ENCODE measurements around the gene ADAMTS16.

DNA sequence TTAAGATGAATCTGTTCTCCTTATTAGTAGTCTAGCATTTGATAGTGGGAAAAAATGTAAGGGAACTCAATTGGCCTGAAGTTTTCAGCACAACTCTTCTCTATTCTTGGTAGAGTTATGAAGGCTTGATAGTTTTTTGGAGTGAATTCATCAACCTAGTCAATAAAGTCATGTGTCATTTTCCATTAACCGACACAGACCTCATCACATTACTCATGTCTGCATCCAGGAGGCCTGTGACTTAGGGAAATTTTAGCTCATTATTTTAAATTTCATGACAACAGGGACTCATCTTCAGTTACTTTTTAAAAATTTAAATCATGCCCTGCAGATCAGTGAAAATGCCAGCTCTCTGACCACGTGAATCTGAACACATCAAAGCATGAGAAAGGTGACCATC is 63.3 kb downstream of the ADAMTS16 start:
- TF ChIP-seq, protein P1, sequence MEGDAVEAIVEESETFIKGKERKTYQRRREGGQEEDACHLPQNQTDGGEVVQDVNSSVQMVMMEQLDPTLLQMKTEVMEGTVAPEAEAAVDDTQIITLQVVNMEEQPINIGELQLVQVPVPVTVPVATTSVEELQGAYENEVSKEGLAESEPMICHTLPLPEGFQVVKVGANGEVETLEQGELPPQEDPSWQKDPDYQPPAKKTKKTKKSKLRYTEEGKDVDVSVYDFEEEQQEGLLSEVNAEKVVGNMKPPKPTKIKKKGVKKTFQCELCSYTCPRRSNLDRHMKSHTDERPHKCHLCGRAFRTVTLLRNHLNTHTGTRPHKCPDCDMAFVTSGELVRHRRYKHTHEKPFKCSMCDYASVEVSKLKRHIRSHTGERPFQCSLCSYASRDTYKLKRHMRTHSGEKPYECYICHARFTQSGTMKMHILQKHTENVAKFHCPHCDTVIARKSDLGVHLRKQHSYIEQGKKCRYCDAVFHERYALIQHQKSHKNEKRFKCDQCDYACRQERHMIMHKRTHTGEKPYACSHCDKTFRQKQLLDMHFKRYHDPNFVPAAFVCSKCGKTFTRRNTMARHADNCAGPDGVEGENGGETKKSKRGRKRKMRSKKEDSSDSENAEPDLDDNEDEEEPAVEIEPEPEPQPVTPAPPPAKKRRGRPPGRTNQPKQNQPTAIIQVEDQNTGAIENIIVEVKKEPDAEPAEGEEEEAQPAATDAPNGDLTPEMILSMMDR (IDR thresholded peaks at IDR 0.05): no peak
- TF ChIP-seq POLR2AphosphoS5 (IDR thresholded peaks at IDR 0.05): no peak
- TF ChIP-seq POLR2A (IDR thresholded peaks at IDR 0.05): no peak
